ENCODE data around the gene MRPS22.
"Not testable (repeated sequence)": the region's sequence is repeated elsewhere in the genome, so short reads cannot be mapped to it uniquely, and the experiment has no call there.

The MRPS22 gene

DNA sequence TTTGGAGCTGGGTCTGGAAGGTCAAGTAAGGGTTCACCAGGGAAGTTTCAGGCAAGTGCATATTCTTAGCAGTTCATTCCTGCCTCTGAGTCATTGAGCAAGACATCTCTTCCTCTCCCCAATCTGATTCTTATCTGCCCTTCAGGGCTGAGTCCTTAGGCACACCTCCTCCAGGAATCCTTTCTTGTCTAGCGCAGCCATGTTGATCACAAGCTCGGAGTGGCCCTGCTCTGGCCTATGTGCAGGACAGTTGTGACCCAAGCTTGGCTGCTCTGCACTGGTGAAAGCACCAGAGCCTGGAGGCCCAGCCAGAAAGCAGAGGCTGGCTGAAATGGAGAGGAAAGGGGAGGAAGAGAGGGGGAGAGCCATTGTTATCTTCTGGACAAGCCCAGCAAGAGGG, 30.9 kb upstream of the MRPS22 start:
- no peak for DNase-seq

DNA sequence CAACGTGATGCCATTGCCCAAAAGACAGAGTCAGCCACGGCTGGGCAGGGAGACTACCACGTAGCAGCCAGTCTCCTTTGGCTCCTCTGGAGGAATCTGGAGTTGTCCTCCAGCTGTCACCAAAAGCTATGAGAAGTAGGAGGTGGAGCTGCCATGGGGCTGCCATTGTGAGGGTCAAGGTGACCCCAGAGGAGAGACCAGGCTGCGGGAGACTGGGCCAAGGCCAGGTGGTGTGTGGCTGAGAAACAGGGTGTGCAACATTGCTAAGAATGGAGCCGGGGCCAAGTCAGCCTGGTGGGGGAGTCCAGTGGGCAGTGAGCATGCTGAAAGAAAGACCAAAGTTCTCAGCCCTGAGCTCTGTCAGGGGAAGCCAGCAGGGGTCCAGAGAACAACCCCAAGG, 29.9 kb upstream of the MRPS22 start:
- DNase-seq: no peak

DNA sequence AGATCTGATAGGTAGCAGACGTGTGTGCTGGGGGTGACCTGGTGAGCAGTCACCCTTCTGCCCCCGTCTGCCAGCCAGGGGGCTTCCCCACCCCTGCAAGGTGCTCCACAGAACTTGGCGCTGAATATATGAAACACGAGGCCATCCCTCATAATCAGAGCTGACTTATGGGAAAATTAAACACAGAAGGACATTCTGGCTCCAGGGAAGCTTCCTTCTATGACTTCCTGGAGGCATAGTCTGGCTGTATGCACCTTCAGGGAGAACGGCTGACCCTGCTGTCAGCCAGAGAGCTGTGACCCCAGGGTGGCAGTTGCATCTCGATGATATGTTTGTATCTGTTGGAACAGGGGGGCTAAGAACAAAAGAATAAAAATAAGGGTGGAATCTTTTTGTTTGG, 26.6 kb upstream of the MRPS22 start:
- no peak for DNase-seq

GRCh38 chr3:139317660-139318430, 26.0 kb upstream of the MRPS22 start:
- no peak for DNase-seq

DNA sequence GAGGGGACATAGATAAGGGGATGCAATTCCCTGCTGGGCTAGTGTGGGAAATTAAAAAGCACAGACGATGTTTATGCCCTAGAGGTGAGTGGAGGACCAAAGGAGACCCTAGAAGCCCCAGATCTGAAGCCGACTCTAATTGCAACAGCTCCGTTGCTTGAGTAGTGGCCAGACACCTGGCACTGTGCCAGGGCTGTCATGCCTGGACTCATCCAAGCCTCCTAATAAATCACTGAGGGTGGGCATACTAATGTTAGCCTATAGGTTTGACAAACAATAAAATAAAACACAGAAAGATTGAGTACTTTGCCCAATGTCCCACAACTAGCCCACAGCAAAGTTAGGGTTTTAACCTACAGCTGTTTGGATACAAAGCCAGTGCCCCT, 25.4 kb upstream of the MRPS22 start:
- DNase-seq: peak in 1 of 2 experiments; percentile 47

DNA sequence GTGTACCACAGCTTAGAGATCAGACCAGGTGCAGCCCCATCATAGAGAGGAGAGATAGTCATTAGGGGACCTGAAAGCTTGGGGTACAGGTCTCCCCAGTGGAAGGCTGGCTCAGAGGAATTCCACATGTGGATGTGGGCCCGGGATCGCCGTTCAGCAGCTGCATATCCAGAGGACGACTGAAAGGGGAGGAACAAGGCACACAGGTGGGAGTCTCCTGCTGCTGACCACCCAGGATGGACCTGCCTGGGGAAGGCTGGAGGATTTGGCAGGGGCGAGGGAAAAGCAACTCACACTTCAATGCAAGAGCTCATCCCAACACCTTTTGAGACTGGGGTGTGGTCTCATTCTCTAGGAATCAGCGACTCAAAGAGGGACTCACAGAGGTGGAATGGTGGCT, 25.0 kb upstream of the MRPS22 start:
- DNase-seq: no peak

DNA sequence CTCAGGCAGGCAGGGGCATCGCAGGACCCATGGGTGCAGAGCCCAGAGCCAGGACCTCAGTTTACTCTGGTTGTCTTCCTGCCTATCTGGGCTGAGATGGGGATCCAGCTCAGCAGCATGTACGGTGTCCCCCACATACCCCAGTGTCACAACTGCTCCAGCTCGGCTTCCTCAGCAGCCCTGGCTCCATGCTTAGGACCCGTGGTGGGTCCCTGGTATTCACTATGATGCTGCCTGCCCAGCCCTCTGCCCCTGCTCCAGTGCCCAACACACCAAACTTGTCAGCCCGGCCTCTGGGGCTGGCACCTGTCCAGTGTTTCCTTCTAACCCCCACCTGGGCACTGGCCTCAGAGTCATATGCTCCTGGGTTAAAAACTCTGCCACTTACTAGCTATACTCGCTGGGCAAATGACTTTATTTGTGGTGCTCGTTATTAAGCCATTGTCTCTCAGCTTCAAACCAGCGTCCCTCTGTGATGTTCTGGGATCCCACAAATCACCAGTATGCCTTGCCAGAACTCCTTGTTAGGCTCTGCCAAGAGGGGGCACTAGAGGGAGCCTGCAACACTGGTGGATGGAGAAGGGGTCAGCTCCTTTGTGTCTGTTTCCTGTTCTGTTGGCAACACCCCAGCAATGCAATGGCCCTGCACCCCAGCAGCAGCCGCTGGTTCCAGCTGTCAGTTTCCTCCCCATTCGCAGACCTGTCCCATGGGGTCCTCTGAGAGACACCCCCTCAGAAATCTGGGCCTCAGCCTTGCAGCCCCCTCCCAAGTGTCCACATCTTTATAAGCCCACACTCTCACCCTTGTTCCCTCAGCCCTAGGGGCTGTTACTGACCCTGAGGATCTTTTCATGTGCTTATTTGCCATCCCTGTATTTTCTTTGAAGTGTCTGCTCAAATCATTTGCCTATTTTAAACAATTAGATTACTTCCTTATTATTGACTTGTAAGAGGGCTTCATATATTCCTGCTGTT, 24.1 kb upstream of the MRPS22 start:
- peak in 1 of 2 experiments; percentile 50 for DNase-seq

GRCh38 chr3:139320551-139321309, 23.1 kb upstream of the MRPS22 start:
- no peak for DNase-seq

DNA sequence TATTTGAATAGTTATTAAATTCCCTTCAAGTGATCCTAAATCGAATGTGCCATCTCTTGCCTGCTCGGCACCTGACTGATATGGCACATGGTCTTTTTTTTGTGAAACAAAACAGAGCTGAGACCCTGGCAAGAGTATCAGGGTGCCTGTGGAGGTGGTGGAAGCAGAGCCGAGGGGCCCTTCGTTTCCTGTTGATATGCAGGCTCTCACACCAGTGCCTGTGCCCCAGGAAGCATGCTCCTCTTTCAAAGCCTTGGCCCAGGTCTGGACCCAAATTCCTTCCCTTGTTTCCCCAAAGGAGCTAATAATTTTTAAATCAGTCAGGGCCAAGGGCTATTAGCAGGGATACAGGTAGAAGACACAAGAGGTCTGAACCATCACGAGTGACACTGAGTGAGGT, 21.5 kb upstream of the MRPS22 start:
- DNase-seq: no peak

GRCh38 chr3:139323146-139323545, 20.7 kb upstream of the MRPS22 start:
- no peak for DNase-seq

GRCh38 chr3:139324456-139324855, 19.4 kb upstream of the MRPS22 start:
- no peak for DNase-seq

- DNase-seq: peak in 1 of 2 experiments; percentile 28
Observed at GRCh38 chr3:139325551-139325950, 18.3 kb upstream of the MRPS22 start.

- DNase-seq: no peak
Observed at GRCh38 chr3:139326131-139326530, 17.7 kb upstream of the MRPS22 start.

DNA sequence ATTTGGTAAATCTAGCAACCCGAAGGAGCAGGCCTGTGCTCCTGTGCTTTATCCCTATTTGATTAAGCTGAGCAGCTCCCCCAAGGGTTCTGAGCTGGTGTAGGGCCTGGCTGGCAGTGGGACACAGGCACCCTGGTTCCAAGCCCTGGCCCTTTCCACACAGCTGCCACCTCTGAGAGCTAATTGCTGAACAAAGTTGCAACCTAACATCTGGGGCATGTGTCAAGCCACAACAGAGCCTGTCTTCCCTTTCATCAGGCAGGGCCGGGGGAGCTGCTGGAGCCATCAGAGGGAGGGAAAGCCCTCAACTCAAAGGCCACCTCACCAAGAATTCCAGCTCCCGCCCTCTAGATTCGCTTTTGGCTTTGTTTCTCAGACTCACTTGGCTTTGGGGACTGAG, 17.1 kb upstream of the MRPS22 start:
- DNase-seq: peak in 1 of 2 experiments; percentile 40

DNA sequence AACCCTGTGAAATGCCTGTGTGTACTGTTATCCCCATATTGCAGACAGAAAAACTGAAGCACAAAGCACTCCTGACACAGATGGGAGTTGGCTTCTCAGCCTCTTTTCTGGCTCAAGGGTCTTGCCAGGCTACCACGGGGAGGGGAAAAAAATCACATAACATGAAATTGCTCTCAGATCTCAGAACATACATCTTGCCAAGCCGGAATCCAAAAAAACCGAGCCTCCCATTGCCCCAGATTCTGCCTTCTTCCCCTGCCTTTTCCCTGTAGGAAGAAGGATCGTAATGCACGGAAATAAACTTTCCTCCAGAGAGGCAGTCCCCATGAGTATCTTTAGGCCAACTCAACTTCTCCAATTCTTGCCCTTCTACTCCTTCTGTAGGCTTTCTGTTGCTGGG, 16.6 kb upstream of the MRPS22 start:
- no peak for DNase-seq

DNA sequence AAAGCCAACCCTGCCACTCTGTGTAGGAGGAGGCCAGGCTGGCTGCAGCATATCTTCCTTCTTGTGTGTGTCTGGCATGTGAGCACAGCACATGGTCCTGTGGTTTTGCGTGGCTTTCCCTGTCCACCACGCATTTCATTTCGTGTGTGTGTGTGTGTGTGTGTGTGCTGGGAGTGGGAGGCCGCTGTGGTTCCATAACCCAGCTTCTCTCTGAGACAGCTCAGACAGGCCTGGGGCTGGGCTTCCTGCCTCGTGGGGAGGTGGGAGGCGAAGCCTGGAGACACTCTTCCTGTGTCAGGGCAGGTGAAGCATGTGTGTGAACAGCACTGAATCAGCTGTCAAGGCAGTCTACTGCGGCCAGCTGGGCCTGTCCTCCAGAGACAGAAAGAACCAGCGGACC, 16.0 kb upstream of the MRPS22 start:
- no peak for DNase-seq

- DNase-seq: no peak
Observed at GRCh38 chr3:139328356-139328755, 15.5 kb upstream of the MRPS22 start.

DNA sequence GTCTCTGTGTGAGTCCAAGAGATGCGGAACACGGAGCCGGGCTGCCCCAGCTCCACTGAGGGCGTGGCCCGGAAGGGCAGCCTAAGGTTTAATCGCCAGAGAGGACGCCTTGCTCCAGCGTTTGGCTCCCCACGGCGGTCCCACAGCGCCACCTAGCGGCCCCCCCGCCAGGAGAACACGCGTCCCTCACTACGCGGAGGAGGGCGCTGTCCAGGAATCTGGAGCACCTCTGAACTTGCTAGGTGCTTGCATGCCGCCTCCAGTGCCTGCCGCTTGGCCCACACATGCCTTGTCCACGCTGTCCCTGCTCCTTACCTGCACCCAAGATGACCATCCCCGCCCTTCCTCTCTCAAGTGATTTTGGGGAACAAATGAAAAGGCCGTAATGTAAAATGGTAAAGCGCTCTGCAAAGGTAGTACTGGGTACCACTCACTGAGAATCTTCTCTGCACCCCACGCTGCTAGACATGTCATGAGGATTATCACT, 14.4 kb upstream of the MRPS22 start:
- peak; percentile 83 to 92 for DNase-seq

DNA sequence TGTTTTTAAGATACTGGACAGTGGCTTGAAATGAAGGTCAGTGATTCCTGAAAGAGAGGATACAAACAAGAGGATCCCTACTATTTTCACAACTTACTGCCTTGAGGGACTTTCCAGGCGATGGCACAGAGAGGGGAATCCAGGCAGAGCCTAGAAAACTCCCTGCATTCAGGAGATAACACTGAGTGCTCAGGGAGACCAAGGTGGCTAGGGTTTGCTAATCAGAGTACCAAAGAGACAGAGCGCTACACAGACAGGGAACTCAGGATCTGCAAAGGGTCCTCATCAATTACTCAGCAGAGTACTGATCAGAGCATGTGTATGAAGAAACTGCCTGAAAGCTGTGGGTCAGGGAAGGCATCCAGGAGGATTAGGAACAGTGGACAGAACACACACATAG, 11.7 kb upstream of the MRPS22 start:
- DNase-seq: no peak

DNA sequence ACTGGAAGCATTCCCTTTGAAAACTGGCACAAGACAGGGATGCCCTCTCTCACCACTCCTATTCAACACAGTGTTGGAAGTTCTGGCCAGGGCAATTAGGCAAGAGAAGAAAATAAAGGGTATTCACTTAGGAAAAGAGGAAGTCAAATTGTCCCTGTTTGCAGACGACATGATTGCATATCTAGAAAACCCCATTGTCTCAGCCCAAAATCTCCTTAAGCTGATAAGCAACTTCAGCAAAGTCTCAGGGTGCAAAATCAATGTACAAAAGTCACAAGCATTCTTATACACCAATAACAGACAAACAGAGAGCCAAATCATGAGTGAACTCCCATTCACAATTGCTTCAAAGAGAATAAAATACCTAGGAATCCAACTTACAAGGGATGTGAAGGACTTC, 9.1 kb upstream of the MRPS22 start:
- DNase-seq: not testable (repeated sequence)

GRCh38 chr3:139338405-139338804, 5.4 kb upstream of the MRPS22 start:
- DNase-seq: no peak

- no peak for DNase-seq
Observed at GRCh38 chr3:139339219-139339906, 4.5 kb upstream of the MRPS22 start.
